Choroid plexus epithelial cell (primary cell): Measurements from ENCODE around the gene CSTB.

ENCODE experiments used
- DNase-seq: peaks from one replicate; pipeline ENCODE4 v3.0.0-alpha.2; 2010; ENCODE audit warnings: low read depth
- H3K4me3 ChIP-seq: 2 replicates; pipeline ENCODE4 v1.5.1; 2011; ENCODE audit warnings: low read depth, mild to moderate bottlenecking, control low read depth, low read length, moderate library complexity
- CTCF ChIP-seq: conservative IDR thresholded peaks from 2 replicates; pipeline ENCODE4 v1.5.1; 2011; ENCODE audit warnings: low read depth, mild to moderate bottlenecking, control low read depth, inconsistent platforms, low read length, moderate library complexity

The CSTB gene

GRCh38 chr21:43802713-43803313, 26.7 kb upstream of the CSTB start:
- no peak for TF ChIP-seq CTCF
- H3K4me3 ChIP-seq, result no peak overlapping the region

GRCh38 chr21:43801006-43801783, 25.1 kb upstream of the CSTB start:
- DNase-seq, result no peak
- TF ChIP-seq CTCF, result no peak
- no peak overlapping the region for H3K4me3 ChIP-seq

More at GRCh38 chr21:43802713-43803313, 26.7 kb upstream of the CSTB start:
- DNase-seq, result no peak

- H3K4me3 ChIP-seq, result no peak overlapping the region
- DNase-seq, result no peak
- no peak for TF ChIP-seq CTCF
These were observed 24.5 kb upstream of the CSTB start for GRCh38 chr21:43800566-43800965.

- no peak for DNase-seq
- H3K4me3 ChIP-seq, result no peak overlapping the region
- no peak for TF ChIP-seq CTCF
These were observed 24.0 kb upstream of the CSTB start for GRCh38 chr21:43800124-43800523.

GRCh38 chr21:43799301-43799840, 23.3 kb upstream of the CSTB start:
- H3K4me3 ChIP-seq, result no peak overlapping the region
- DNase-seq, result no peak
- no peak for TF ChIP-seq CTCF

GRCh38 chr21:43797925-43798715, 22.0 kb upstream of the CSTB start:
- TF ChIP-seq CTCF, result no peak
- no peak for DNase-seq
- H3K4me3 ChIP-seq, result no peak overlapping the region
